OCI-LY1 (cell line): Measurements from ENCODE around the gene SPACA4.

Experiments
- H2AFZ ChIP-seq: fragments of 200-600 bp; sonication (generic), shearing (Covaris generic); 2 replicates; pipeline ENCODE4 v1.6.0; 2014; ENCODE audit warnings: antibody characterized with exemption, mild to moderate bottlenecking, low read length
- H3F3A ChIP-seq: fragments of 200-600 bp; sonication (generic), shearing (Covaris generic); 2 replicates; pipeline ENCODE4 v1.6.0; 2014; ENCODE audit warnings: mild to moderate bottlenecking, antibody characterized with exemption, low read length, moderate library complexity; ENCODE audit not compliant: insufficient read depth
- H3K27ac ChIP-seq: fragments of 200-600 bp; sonication (generic); 2 replicates; pipeline ENCODE4 v1.5.1; 2014; ENCODE audit warnings: low read length, mixed run types, mild to moderate bottlenecking, low read depth; ENCODE audit not compliant: poor library complexity, severe bottlenecking
- H3K27me3 ChIP-seq: fragments of 200-600 bp; sonication (generic); 2 replicates; pipeline ENCODE4 v1.6.0; 2014; ENCODE audit warnings: antibody characterized with exemption, mild to moderate bottlenecking, low read length, moderate library complexity; ENCODE audit not compliant: insufficient read depth
- H3K36me3 ChIP-seq: fragments of 200-600 bp; sonication (generic); 2 replicates; pipeline ENCODE4 v1.6.1; 2014; ENCODE audit warnings: mild to moderate bottlenecking, antibody characterized with exemption, low read length, moderate library complexity, mixed read lengths; ENCODE audit not compliant: insufficient read depth
- H3K4me1 ChIP-seq: fragments of 200-600 bp; sonication (generic); 2 replicates; pipeline ENCODE4 v1.5.1; 2014; ENCODE audit warnings: mild to moderate bottlenecking, low read length, moderate library complexity; ENCODE audit not compliant: insufficient read depth, severe bottlenecking
- H3K4me2 ChIP-seq: fragments of 200-600 bp; sonication (generic), shearing (Covaris generic); 2 replicates; pipeline ENCODE4 v1.6.1; 2014; ENCODE audit warnings: low read length
- H3K4me3 ChIP-seq: fragments of 200-600 bp; sonication (generic); 2 replicates; pipeline ENCODE4 v1.5.1; 2014; ENCODE audit warnings: low read length, low read depth, mild to moderate bottlenecking, mixed read lengths; ENCODE audit not compliant: poor library complexity, severe bottlenecking
- H3K79me2 ChIP-seq: fragments of 200-600 bp; shearing (Covaris generic); 2 replicates; pipeline ENCODE4 v1.6.1; 2016; ENCODE audit warnings: mixed run types, low read length, mixed read lengths; ENCODE audit not compliant: insufficient read depth
- H3K9ac ChIP-seq: fragments of 200-600 bp; sonication (generic), shearing (Covaris generic); 2 replicates; pipeline ENCODE4 v1.6.1; 2014; ENCODE audit warnings: mild to moderate bottlenecking, low read length, mixed read lengths
- H3K9me2 ChIP-seq: fragments of 200-600 bp; sonication (generic), shearing (Covaris generic); 2 replicates; pipeline ENCODE4 v1.6.1; 2014; ENCODE audit warnings: low read depth, mild to moderate bottlenecking, low read length, mixed read lengths
- H3K9me3 ChIP-seq: fragments of 200-600 bp; shearing (Covaris generic); 2 replicates; pipeline ENCODE4 v1.6.1; 2014; ENCODE audit warnings: low read length, mixed read lengths
- H4K20me1 ChIP-seq: fragments of 200-600 bp; sonication (generic), shearing (Covaris generic); 2 replicates; pipeline ENCODE4 v1.6.0; 2016; ENCODE audit warnings: mild to moderate bottlenecking, low read length; ENCODE audit not compliant: insufficient read depth
- CTCF ChIP-seq: fragments of 200-600 bp; sonication (generic), shearing (Covaris generic); IDR thresholded peaks from 2 replicates; pipeline ENCODE4 v1.5.1; 2017; ENCODE audit warnings: mild to moderate bottlenecking, antibody characterized with exemption, low read length, moderate library complexity, mixed read lengths
- EZH2 ChIP-seq: fragments of 200-600 bp; sonication (generic), shearing (Covaris generic); IDR thresholded peaks from 2 replicates; pipeline ENCODE4 v1.8.0; 2017; ENCODE audit warnings: borderline replicate concordance, mixed run types, mild to moderate bottlenecking, antibody characterized with exemption, low read length, moderate library complexity, mixed read lengths

Gene SPACA4

GRCh38 chr19:48609571-48610108 lies 3.1 kb downstream of the SPACA4 start:
- Histone ChIP-seq H3F3A (no peaks in the 10 kb centered on the region), H3K4me1 (peaks cover 9% of the 10 kb centered on the region), H3K27ac (no peak overlapping the region), H3K9me3 (no peaks in the 10 kb centered on the region), H3K4me3 (no peak overlapping the region), H3K9ac (no peak overlapping the region), H3K4me2 (no peak overlapping the region), H3K27me3 (no peaks in the 10 kb centered on the region), H2AFZ (no peak overlapping the region), H3K36me3 (peaks cover 9% of the 10 kb centered on the region; the same call in 1 of the 2 replicates), H3K79me2 (no peaks in the 10 kb centered on the region), H4K20me1 (no peaks in the 10 kb centered on the region), H3K9me2 (no peaks in the 10 kb centered on the region)
- TF ChIP-seq CTCF (no peak), EZH2 (no peak)

- TF ChIP-seq EZH2 (no peak), CTCF (no peak)
- Histone ChIP-seq H3F3A (no peaks in the 10 kb centered on the region), H3K4me3 (no peak overlapping the region), H3K4me2 (no peak overlapping the region), H2AFZ (no peak overlapping the region), H4K20me1 (no peaks in the 10 kb centered on the region), H3K36me3 (peaks cover 32% of the 10 kb centered on the region), H3K9ac (no peak overlapping the region), H3K27me3 (no peaks in the 10 kb centered on the region), H3K27ac (no peak overlapping the region), H3K9me3 (no peaks in the 10 kb centered on the region), H3K4me1 (peaks cover 30% of the 10 kb centered on the region), H3K79me2 (no peaks in the 10 kb centered on the region), H3K9me2 (no peaks in the 10 kb centered on the region)
These were observed 5.3 kb downstream of the SPACA4 start for GRCh38 chr19:48611872-48612271.

GRCh38 chr19:48613024-48613851 lies 6.7 kb downstream of the SPACA4 start:
- H3K4me3 ChIP-seq = no peak overlapping the region
- no peaks in the 10 kb centered on the region for H3F3A ChIP-seq
- H3K27ac ChIP-seq = no peak overlapping the region
- H2AFZ ChIP-seq = no peak overlapping the region
- H3K4me1 ChIP-seq = peaks cover 44% of the 10 kb centered on the region
- H3K9me3 ChIP-seq = no peaks in the 10 kb centered on the region
- H3K9me2 ChIP-seq = no peaks in the 10 kb centered on the region
- H3K36me3 ChIP-seq = peaks cover 45% of the 10 kb centered on the region
- peaks cover 13% of the 10 kb centered on the region for H3K79me2 ChIP-seq
- TF ChIP-seq CTCF (no peak), EZH2 (no peak)
- no peak overlapping the region for H3K4me2 ChIP-seq
- H3K9ac ChIP-seq = no peak overlapping the region
- H4K20me1 ChIP-seq = no peaks in the 10 kb centered on the region
- no peaks in the 10 kb centered on the region for H3K27me3 ChIP-seq
